Islet of Langerhans (tissue), 1 donor: ENCODE data around the gene DUSP22.

Source experiments
- FAIRE-seq: peaks from one replicate; lab custom pipeline; 2011; peaks lifted over from hg19 to GRCh38; lab: Jason Lieb, UNC

Gene DUSP22

DNA sequence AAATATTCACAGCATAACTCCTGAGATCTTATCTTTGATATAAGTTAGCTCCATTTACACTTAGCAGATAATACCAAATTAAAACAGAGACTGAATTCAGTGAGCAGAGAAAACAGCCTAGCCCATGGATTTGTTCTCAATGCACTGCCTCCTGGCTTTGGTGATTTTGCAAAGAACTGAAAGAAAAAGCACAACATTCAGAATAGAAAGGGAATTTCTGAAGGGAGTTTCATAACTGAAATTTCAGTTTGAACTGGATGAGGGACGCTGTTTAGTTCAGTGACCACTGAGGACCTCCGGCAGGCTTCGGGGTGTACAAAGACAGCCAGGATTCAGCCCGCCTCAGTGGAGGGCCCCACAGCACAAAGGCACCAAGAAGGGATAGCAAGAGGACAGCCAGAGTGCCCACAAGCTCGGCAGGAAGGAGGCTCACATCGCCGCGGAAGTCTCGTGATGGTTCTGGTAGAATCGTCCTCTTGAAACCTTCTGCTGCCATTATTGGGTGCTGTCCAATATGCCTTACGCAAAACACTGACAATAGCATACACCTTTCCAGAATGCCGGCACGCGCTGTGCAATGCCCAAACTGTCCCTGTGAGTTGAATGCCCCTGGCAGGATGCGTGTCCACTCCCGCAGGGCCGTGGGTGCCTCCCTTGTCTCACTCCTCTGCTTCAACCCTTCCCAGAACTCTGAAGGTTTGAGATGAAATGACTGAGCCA is 89.6 kb downstream of the DUSP22 start:
- FAIRE-seq = no peak

GRCh38 chr6:382883-383810 is 90.9 kb downstream of the DUSP22 start:
- FAIRE-seq = no peak

GRCh38 chr6:383856-384255 is 91.6 kb downstream of the DUSP22 start:
- FAIRE-seq = no peak

- FAIRE-seq = no peak
Measured at GRCh38 chr6:384898-385297, 92.6 kb downstream of the DUSP22 start.

DNA sequence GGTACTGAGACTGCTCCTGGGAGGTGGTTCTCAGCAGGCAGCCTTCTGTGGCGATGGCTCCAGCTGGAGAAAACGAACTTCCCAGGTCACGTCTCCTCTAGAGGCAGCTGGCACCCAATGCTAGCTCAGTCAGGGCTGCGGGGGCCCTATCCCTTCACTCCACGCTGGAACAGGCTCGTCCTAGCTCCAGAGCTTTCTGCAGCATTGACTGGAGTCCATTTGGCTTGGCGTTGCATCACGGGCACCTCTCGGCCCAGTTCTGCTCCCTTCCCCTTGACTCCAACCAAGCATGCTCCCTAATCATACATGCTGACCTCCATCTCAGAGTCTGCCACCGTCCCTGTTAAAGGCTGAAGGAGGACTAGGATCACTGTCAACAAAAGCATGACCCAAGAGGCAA is 93.3 kb downstream of the DUSP22 start:
- FAIRE-seq = no peak

- FAIRE-seq = no peak
Measured at GRCh38 chr6:386688-387266, 94.5 kb downstream of the DUSP22 start.

- no peak for FAIRE-seq
Measured at GRCh38 chr6:387293-387741, 95.0 kb downstream of the DUSP22 start.

- FAIRE-seq = no peak
Measured at GRCh38 chr6:388202-388903, 96.1 kb downstream of the DUSP22 start.

- FAIRE-seq = no peak
Measured at GRCh38 chr6:389143-389542, 96.9 kb downstream of the DUSP22 start.

DNA sequence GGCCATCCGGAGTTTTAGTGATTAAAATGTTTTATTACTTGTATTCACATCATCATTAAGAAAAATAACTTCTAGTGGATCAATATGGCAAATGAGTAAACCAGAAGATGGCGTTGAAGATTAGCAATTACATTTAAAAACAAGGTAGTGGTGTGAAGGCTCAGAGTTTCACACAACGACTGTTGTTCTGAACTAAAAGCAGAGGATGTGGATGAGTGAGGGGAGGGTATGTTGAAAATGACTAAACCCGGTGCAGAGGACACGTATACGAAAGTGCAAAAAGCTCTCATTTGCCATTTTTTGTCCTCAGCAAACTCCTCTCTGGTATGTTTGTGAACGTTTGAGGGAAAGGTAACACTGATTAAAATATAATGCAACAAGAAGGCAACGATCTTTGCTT is 97.3 kb downstream of the DUSP22 start:
- no peak for FAIRE-seq

DNA sequence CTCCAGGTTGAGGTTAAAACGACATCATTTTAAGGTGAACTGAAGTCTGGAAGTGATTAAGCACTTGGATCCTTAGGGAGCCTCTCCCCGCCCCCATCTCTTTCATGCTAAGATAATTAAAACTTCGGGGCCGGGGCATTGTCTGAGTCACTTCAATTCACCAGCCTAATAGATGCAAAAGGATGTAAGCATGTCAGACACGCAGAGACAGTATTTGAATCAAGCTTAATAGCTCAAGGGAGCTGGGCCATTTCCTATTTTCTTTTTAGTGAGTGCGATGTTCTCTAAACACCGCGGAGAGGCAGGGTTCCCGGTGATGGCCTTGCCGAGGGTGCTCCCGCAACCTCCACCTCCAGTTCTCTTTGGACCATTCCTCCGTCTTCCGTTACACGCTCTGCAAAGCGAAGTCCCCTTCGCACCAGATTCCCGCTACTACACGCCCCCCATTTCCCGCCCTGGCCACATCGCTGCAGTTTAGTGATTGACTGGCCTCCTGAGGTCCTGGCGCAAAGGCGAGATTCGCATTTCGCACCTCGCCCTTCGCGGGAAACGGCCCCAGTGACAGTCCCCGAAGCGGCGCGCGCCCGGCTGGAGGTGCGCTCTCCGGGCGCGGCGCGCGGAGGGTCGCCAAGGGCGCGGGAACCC is 98.7 kb downstream of the DUSP22 start:
- FAIRE-seq = no peak

- FAIRE-seq = no peak
Measured at GRCh38 chr6:391559-392440, 99.5 kb downstream of the DUSP22 start, which contains the start of gene IRF4. Gene IRF4 (plus strand): TSS chr6:391752. CDS start chr6:393153, 1,401 bp downstream.

GRCh38 chr6:392441-393390 is 100.4 kb downstream of the DUSP22 start:
- no peak for FAIRE-seq

DNA sequence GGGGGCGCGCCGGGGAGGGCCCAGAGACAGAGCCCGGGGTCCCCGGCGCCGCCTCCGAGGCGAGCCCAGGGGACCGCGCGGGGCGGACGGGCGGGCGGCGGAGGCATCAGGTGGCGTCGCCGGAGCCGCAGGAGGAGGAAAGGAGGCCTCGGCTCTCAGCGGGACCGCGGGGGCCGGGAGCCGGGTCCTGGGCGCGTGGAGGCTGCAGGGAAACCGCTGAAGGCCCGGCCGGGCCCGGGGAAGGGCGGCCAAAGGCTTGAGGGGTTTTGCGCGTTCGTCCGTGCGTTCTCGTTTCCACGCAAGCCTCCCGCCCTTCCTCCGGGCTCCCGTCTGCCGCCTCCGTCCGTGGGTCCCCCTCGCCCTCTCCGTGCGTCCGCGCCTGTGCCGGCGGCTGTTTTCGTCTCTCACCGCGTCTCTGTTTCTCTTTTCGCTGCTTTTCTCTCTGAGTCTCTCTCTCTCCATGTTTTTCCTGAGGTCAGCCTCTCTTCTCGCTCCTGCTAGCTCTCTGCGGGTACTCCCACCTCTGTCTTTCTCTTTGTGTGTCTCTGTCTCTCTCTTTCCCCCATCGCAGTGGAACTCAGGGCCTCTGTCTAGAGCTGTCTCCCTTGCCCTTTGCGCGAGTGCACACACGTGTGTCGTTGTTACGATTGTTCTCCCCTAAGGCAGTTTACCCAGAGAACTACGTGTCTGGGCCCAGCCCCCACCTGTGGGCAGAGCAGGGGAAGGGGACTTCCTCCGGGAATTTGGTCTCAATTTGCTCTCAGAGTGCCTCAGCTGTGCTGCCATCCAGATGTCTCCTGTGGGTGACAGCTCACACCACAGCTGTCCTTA is 101.3 kb downstream of the DUSP22 start:
- FAIRE-seq = no peak

GRCh38 chr6:394641-395289 is 102.5 kb downstream of the DUSP22 start:
- no peak for FAIRE-seq

GRCh38 chr6:395432-396125 is 103.3 kb downstream of the DUSP22 start:
- FAIRE-seq = no peak

- no peak for FAIRE-seq
Measured at GRCh38 chr6:396126-396520, 103.8 kb downstream of the DUSP22 start.

GRCh38 chr6:397056-397455 is 104.8 kb downstream of the DUSP22 start:
- no peak for FAIRE-seq
